SK-N-SH (cell line): Measurements from ENCODE around the gene ZNF280A.

Experiments
- ELF1 ChIP-seq: IDR thresholded peaks from 2 replicates; pipeline ENCODE4 v1.4.0; 2012
- EP300 ChIP-seq, 2 experiments: IDR thresholded peaks; 2 replicates each; pipeline versions ENCODE4 v1.4.0 to v1.6.1; 2012; ENCODE audit warnings: borderline replicate concordance in 1 of 2, low read depth in 1 of 2, low read length in 1 of 2
- GABPA ChIP-seq: IDR thresholded peaks from 2 replicates; pipeline ENCODE4 v1.4.0; 2012; ENCODE audit warnings: low read depth, mild to moderate bottlenecking
- JUND ChIP-seq: IDR thresholded peaks from 2 replicates; pipeline ENCODE4 v1.4.0; 2012
- POLR2AphosphoS5 ChIP-seq: IDR thresholded peaks from 2 replicates; pipeline ENCODE4 v1.6.1; 2012; ENCODE audit warnings: low read depth, low read length
- RFX5 ChIP-seq: IDR thresholded peaks from 2 replicates; pipeline ENCODE4 v1.6.1; 2012; ENCODE audit warnings: mild to moderate bottlenecking, improper control_type of control experiment, low read length
- RXRA ChIP-seq: IDR thresholded peaks from 2 replicates; pipeline ENCODE4 v1.4.0; 2012; ENCODE audit warnings: low read depth, mild to moderate bottlenecking, borderline replicate concordance
- TF ChIP-seq, protein P1 (sequence below): fragments of 200-600 bp; sonication (generic); IDR thresholded peaks from 2 replicates; pipeline ENCODE4 v1.6.1; 2017; ENCODE audit warnings: antibody characterized with exemption, mild to moderate bottlenecking, moderate library complexity
- TF ChIP-seq, protein P2 (sequence below): IDR thresholded peaks from 2 replicates; pipeline ENCODE4 v1.4.0; 2012; ENCODE audit warnings: low read depth
- TF ChIP-seq, protein P3 (sequence below): IDR thresholded peaks from 2 replicates; pipeline ENCODE4 v1.4.0; 2012; ENCODE audit warnings: low read depth, borderline replicate concordance

DNA sequence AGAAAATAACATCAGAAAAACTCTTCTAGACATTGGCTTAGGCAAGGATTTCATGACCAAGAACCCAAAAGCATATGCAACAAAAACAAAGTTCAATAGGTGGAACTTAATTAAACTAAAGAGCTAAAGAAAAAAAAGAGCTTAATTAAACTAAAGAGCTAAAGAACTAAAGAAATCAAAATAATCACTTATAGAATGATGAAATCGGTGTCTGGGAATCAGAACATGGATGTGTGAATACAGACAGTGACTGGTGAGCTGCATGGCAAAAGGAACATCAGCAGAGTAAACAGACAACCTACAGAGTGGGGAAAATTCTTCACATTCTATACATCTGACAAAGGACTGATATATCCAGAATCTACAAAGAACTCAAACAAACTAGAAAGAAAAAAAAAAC, 53.0 kb downstream of the ZNF280A start:
- no peak for TF ChIP-seq EP300 (IDR thresholded peaks at IDR 0.05; ENCODE audit: borderline replicate concordance in 1 of 2, low read depth in 1 of 2, low read length in 1 of 2)
- TF ChIP-seq ELF1 = no peak
- TF ChIP-seq POLR2AphosphoS5 = no peak
- TF ChIP-seq, protein P1, sequence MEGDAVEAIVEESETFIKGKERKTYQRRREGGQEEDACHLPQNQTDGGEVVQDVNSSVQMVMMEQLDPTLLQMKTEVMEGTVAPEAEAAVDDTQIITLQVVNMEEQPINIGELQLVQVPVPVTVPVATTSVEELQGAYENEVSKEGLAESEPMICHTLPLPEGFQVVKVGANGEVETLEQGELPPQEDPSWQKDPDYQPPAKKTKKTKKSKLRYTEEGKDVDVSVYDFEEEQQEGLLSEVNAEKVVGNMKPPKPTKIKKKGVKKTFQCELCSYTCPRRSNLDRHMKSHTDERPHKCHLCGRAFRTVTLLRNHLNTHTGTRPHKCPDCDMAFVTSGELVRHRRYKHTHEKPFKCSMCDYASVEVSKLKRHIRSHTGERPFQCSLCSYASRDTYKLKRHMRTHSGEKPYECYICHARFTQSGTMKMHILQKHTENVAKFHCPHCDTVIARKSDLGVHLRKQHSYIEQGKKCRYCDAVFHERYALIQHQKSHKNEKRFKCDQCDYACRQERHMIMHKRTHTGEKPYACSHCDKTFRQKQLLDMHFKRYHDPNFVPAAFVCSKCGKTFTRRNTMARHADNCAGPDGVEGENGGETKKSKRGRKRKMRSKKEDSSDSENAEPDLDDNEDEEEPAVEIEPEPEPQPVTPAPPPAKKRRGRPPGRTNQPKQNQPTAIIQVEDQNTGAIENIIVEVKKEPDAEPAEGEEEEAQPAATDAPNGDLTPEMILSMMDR = no peak
- TF ChIP-seq RFX5 = no peak
- TF ChIP-seq, protein P2, sequence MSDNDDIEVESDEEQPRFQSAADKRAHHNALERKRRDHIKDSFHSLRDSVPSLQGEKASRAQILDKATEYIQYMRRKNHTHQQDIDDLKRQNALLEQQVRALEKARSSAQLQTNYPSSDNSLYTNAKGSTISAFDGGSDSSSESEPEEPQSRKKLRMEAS = no peak
- TF ChIP-seq, protein P3, sequence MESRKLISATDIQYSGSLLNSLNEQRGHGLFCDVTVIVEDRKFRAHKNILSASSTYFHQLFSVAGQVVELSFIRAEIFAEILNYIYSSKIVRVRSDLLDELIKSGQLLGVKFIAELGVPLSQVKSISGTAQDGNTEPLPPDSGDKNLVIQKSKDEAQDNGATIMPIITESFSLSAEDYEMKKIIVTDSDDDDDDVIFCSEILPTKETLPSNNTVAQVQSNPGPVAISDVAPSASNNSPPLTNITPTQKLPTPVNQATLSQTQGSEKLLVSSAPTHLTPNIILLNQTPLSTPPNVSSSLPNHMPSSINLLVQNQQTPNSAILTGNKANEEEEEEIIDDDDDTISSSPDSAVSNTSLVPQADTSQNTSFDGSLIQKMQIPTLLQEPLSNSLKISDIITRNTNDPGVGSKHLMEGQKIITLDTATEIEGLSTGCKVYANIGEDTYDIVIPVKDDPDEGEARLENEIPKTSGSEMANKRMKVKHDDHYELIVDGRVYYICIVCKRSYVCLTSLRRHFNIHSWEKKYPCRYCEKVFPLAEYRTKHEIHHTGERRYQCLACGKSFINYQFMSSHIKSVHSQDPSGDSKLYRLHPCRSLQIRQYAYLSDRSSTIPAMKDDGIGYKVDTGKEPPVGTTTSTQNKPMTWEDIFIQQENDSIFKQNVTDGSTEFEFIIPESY = no peak
- TF ChIP-seq GABPA = no peak
- no peak for TF ChIP-seq RXRA
- TF ChIP-seq JUND = no peak
